K562 (cell line): ENCODE data around the gene BCL2L1. TPM values are rescaled to one million over a fixed set of nuclear protein-coding genes. Genes with fewer than 3 reads are reported as not detected.

Experiments used
- ATF7 ChIP-seq: fragments of 450-650 bp; IDR thresholded peaks from 2 replicates; pipeline ENCODE4 v1.7.1; 2014; ENCODE audit warnings: mild to moderate bottlenecking, moderate library complexity
- NFXL1 ChIP-seq: fragments of 450-650 bp; formaldehyde crosslinking; IDR thresholded peaks from 2 replicates; pipeline ENCODE4 v1.4.0; 2021; ENCODE audit warnings: mild to moderate bottlenecking
- TEAD2 ChIP-seq: fragments of 450-650 bp; IDR thresholded peaks from 2 replicates; pipeline ENCODE4 v1.6.1; 2016; ENCODE audit warnings: missing genetic modification characterization, control low read depth, missing compliant biosample characterization
- polyA plus RNA-seq, 8 experiments: library from polyadenylated mRNA; depleted of rRNA in 4 of 8; stranded (reverse) in 5 of 8; unstranded in 3 of 8; fragments of >200 nt; fragmentation: Nextera tagmentation in 2 of 8; fragmentation: Illumina TruSeq in 1 of 8; extraction: Ambion mirVana in 2 of 8; extraction: Trizol in 1 of 8; gene quantifications; 2 replicates each; pipeline versions ENCODE4 v1.2.1 to v1.2.3, GENCODE V29; 2011 to 2014; ENCODE audit warnings: inconsistent platforms in 1 of 8, missing spikeins in 1 of 8
- total RNA-seq, 7 experiments: library from RNA; depleted of rRNA in 6 of 7; stranded (reverse); fragments of >200 nt in 6 of 7; fragmentation: Illumina TruSeq in 2 of 7; extraction: Trizol in 2 of 7; gene quantifications; 2 replicates each; pipeline versions ENCODE4 v1.2.1 to v1.2.3, GENCODE V29; 2011 to 2021; ENCODE audit warnings: low replicate concordance in 1 of 7
- TF ChIP-seq, protein P1 (sequence below): fragments of 200-800 bp; sonication (Bioruptor generic); IDR thresholded peaks from 2 replicates; pipeline ENCODE4 v1.6.1; 2016; ENCODE audit warnings: missing genetic modification characterization, missing compliant biosample characterization
- TF ChIP-seq, protein P2 (sequence below): fragments of 250-450 bp; sonication (Bioruptor Pico); IDR thresholded peaks from 2 replicates; pipeline ENCODE4 v1.8.0; 2021; ENCODE audit warnings: moderate library complexity, mild to moderate bottlenecking, inconsistent platforms

Gene BCL2L1
- total and polyA plus RNA-seq, 9 of the 15 experiments (the other 6 are each of a cell fraction or from before 2014, with no cell fraction given) = 3.3 to 182 (median 120) TPM

DNA sequence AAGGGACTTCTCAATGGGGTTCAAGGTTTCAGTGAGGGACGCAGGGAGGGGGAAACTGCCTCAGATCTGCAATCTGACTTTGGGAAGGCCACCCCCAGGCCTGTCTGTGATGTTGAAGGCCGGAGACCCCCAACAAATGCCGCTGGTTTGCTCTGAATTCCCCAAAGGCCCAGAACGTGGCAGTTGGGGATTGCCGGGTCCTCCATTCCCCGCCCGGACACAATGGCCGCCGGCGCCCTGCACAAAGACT is 326 bp upstream of the BCL2L1 start (continued):
- TF ChIP-seq, protein P1, sequence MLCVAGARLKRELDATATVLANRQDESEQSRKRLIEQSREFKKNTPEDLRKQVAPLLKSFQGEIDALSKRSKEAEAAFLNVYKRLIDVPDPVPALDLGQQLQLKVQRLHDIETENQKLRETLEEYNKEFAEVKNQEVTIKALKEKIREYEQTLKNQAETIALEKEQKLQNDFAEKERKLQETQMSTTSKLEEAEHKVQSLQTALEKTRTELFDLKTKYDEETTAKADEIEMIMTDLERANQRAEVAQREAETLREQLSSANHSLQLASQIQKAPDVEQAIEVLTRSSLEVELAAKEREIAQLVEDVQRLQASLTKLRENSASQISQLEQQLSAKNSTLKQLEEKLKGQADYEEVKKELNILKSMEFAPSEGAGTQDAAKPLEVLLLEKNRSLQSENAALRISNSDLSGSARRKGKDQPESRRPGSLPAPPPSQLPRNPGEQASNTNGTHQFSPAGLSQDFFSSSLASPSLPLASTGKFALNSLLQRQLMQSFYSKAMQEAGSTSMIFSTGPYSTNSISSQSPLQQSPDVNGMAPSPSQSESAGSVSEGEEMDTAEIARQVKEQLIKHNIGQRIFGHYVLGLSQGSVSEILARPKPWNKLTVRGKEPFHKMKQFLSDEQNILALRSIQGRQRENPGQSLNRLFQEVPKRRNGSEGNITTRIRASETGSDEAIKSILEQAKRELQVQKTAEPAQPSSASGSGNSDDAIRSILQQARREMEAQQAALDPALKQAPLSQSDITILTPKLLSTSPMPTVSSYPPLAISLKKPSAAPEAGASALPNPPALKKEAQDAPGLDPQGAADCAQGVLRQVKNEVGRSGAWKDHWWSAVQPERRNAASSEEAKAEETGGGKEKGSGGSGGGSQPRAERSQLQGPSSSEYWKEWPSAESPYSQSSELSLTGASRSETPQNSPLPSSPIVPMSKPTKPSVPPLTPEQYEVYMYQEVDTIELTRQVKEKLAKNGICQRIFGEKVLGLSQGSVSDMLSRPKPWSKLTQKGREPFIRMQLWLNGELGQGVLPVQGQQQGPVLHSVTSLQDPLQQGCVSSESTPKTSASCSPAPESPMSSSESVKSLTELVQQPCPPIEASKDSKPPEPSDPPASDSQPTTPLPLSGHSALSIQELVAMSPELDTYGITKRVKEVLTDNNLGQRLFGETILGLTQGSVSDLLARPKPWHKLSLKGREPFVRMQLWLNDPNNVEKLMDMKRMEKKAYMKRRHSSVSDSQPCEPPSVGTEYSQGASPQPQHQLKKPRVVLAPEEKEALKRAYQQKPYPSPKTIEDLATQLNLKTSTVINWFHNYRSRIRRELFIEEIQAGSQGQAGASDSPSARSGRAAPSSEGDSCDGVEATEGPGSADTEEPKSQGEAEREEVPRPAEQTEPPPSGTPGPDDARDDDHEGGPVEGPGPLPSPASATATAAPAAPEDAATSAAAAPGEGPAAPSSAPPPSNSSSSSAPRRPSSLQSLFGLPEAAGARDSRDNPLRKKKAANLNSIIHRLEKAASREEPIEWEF (CRISPR knock-in tag) = no peak
- TF ChIP-seq, protein P2, sequence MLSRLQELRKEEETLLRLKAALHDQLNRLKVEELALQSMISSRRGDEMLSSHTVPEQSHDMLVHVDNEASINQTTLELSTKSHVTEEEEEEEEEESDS (CRISPR knock-in tag) = no peak
- TF ChIP-seq NFXL1 (no peak), TEAD2 (tag) (no peak), ATF7 (no peak)
